HEK293 (cell line): ENCODE data around the gene SLC22A3.

Experiments used
- KLF16 ChIP-seq: fragments of 450-650 bp; formaldehyde crosslinking; IDR thresholded peaks from 2 replicates; pipeline ENCODE4 v1.5.1; 2017; ENCODE audit warnings: missing biosample characterization, missing genetic modification characterization
- SP2 ChIP-seq: fragments of 450-650 bp; formaldehyde crosslinking; IDR thresholded peaks from 2 replicates; pipeline ENCODE4 v1.5.1; 2016; ENCODE audit warnings: missing biosample characterization, missing genetic modification characterization
- YY1 ChIP-seq: fragments of 450-650 bp; formaldehyde crosslinking; IDR thresholded peaks from 2 replicates; pipeline ENCODE4 v1.5.1; 2018; ENCODE audit warnings: missing biosample characterization, missing genetic modification characterization
- ZBTB20 ChIP-seq: fragments of 450-650 bp; formaldehyde crosslinking; IDR thresholded peaks from 2 replicates; pipeline ENCODE4 v1.5.1; 2016; ENCODE audit warnings: missing biosample characterization, missing genetic modification characterization
- ZNF138 ChIP-seq: fragments of 450-650 bp; formaldehyde crosslinking; IDR thresholded peaks from 2 replicates; pipeline ENCODE4 v1.5.1; 2016; ENCODE audit warnings: missing biosample characterization, missing genetic modification characterization, borderline replicate concordance
- ZNF501 ChIP-seq: fragments of 450-650 bp; formaldehyde crosslinking; IDR thresholded peaks from 2 replicates; pipeline ENCODE4 v1.5.1; 2016; ENCODE audit warnings: missing biosample characterization, missing genetic modification characterization
- ZNF560 ChIP-seq: fragments of 450-650 bp; formaldehyde crosslinking; IDR thresholded peaks from 2 replicates; pipeline ENCODE4 v1.5.1; 2017; ENCODE audit warnings: missing biosample characterization, missing genetic modification characterization, borderline replicate concordance
- ZNF596 ChIP-seq: fragments of 450-650 bp; IDR thresholded peaks from 2 replicates; pipeline ENCODE4 v1.5.0; 2018; ENCODE audit warnings: missing biosample characterization, mild to moderate bottlenecking, missing genetic modification characterization, moderate library complexity
- ZNF768 ChIP-seq: fragments of 450-650 bp; formaldehyde crosslinking; IDR thresholded peaks from 2 replicates; pipeline ENCODE4 v1.5.1; 2018; ENCODE audit warnings: missing biosample characterization, mild to moderate bottlenecking, missing genetic modification characterization
- TF ChIP-seq, protein P1 (sequence below): fragments of 450-650 bp; formaldehyde crosslinking; IDR thresholded peaks from 2 replicates; pipeline ENCODE4 v1.5.1; 2016; ENCODE audit warnings: missing biosample characterization, missing genetic modification characterization, borderline replicate concordance
- TF ChIP-seq, protein P2 (sequence below): fragments of 450-650 bp; formaldehyde crosslinking; IDR thresholded peaks from 2 replicates; pipeline ENCODE4 v1.5.1; 2016; ENCODE audit warnings: missing biosample characterization, missing genetic modification characterization

DNA sequence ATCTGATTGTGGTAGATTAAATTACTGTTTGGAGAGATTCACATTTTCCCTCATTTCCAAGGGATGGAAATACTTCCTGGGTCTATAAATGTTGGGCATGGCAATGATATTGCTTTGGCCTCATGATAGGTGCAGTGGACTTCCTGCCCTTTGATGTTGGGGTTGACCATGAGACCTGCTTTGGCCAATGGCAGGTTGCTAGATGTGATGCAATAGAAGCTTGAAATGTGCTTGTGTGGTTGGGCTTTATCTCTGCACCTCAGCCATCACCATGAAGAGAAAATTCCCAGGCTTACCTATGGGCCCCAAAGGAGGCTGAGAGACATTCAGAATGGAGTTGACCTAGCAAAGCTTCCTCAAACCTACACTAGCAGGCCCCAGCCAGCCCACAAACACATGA, 69.4 kb downstream of the SLC22A3 start:
- TF ChIP-seq, protein P1, sequence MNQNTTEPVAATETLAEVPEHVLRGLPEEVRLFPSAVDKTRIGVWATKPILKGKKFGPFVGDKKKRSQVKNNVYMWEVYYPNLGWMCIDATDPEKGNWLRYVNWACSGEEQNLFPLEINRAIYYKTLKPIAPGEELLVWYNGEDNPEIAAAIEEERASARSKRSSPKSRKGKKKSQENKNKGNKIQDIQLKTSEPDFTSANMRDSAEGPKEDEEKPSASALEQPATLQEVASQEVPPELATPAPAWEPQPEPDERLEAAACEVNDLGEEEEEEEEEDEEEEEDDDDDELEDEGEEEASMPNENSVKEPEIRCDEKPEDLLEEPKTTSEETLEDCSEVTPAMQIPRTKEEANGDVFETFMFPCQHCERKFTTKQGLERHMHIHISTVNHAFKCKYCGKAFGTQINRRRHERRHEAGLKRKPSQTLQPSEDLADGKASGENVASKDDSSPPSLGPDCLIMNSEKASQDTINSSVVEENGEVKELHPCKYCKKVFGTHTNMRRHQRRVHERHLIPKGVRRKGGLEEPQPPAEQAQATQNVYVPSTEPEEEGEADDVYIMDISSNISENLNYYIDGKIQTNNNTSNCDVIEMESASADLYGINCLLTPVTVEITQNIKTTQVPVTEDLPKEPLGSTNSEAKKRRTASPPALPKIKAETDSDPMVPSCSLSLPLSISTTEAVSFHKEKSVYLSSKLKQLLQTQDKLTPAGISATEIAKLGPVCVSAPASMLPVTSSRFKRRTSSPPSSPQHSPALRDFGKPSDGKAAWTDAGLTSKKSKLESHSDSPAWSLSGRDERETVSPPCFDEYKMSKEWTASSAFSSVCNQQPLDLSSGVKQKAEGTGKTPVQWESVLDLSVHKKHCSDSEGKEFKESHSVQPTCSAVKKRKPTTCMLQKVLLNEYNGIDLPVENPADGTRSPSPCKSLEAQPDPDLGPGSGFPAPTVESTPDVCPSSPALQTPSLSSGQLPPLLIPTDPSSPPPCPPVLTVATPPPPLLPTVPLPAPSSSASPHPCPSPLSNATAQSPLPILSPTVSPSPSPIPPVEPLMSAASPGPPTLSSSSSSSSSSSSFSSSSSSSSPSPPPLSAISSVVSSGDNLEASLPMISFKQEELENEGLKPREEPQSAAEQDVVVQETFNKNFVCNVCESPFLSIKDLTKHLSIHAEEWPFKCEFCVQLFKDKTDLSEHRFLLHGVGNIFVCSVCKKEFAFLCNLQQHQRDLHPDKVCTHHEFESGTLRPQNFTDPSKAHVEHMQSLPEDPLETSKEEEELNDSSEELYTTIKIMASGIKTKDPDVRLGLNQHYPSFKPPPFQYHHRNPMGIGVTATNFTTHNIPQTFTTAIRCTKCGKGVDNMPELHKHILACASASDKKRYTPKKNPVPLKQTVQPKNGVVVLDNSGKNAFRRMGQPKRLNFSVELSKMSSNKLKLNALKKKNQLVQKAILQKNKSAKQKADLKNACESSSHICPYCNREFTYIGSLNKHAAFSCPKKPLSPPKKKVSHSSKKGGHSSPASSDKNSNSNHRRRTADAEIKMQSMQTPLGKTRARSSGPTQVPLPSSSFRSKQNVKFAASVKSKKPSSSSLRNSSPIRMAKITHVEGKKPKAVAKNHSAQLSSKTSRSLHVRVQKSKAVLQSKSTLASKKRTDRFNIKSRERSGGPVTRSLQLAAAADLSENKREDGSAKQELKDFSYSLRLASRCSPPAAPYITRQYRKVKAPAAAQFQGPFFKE (tag by site-specific recombination): no peak
- TF ChIP-seq, protein P2, sequence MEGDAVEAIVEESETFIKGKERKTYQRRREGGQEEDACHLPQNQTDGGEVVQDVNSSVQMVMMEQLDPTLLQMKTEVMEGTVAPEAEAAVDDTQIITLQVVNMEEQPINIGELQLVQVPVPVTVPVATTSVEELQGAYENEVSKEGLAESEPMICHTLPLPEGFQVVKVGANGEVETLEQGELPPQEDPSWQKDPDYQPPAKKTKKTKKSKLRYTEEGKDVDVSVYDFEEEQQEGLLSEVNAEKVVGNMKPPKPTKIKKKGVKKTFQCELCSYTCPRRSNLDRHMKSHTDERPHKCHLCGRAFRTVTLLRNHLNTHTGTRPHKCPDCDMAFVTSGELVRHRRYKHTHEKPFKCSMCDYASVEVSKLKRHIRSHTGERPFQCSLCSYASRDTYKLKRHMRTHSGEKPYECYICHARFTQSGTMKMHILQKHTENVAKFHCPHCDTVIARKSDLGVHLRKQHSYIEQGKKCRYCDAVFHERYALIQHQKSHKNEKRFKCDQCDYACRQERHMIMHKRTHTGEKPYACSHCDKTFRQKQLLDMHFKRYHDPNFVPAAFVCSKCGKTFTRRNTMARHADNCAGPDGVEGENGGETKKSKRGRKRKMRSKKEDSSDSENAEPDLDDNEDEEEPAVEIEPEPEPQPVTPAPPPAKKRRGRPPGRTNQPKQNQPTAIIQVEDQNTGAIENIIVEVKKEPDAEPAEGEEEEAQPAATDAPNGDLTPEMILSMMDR: no peak
- TF ChIP-seq YY1 (tag by site-specific recombination): no peak
- TF ChIP-seq ZNF501 (tag by site-specific recombination): no peak
- no peak for TF ChIP-seq ZNF596 (tag by site-specific recombination)
- TF ChIP-seq ZNF768 (tag by site-specific recombination): no peak
- TF ChIP-seq ZBTB20: no peak
- no peak for TF ChIP-seq ZNF138 (tag by site-specific recombination)
- TF ChIP-seq SP2: no peak
- TF ChIP-seq KLF16 (tag by site-specific recombination): no peak
- no peak for TF ChIP-seq ZNF560 (tag by site-specific recombination)
